ES-I3 (cell line): ENCODE results near the gene DNM2.
A peak's percentile ranks its signal among the peaks of the same experiment; 100 is the strongest.

Experiments used
- H3K36me3 ChIP-seq: 2 replicates; pipeline ENCODE4 v1.6.1; 2013; ENCODE audit warnings: mild to moderate bottlenecking, low read length, control low read depth, moderate library complexity; ENCODE audit not compliant: insufficient read depth
- H3K4me1 ChIP-seq: 2 replicates; pipeline ENCODE4 v1.6.1; 2013; ENCODE audit warnings: mild to moderate bottlenecking, control low read depth, low read length; ENCODE audit not compliant: insufficient read depth
- H3K9ac ChIP-seq: 2 replicates; pipeline ENCODE4 v1.6.1; 2013; ENCODE audit warnings: low read depth, mild to moderate bottlenecking, low read length, moderate library complexity
- H3K9me3 ChIP-seq: 2 replicates; pipeline ENCODE4 v1.6.1; 2013; ENCODE audit warnings: mild to moderate bottlenecking, low read length, moderate library complexity; ENCODE audit not compliant: control insufficient read depth, insufficient read depth

DNM2 gene

GRCh38 chr19:10823690-10824089 lies 105.8 kb downstream of the DNM2 start:
- Histone ChIP-seq H3K9ac (no peak overlapping the region), H3K9me3 (no peaks in the 10 kb centered on the region), H3K4me1 (no peaks in the 10 kb centered on the region), H3K36me3 (peaks cover 8% of the 10 kb centered on the region)

GRCh38 chr19:10826231-10826630 lies 108.4 kb downstream of the DNM2 start:
- Histone ChIP-seq H3K9ac (no peak overlapping the region), H3K36me3 (peaks cover 8% of the 10 kb centered on the region), H3K9me3 (no peaks in the 10 kb centered on the region), H3K4me1 (no peaks in the 10 kb centered on the region)

GRCh38 chr19:10826846-10827245 lies 109.0 kb downstream of the DNM2 start:
- Histone ChIP-seq H3K4me1 (no peaks in the 10 kb centered on the region), H3K9me3 (no peaks in the 10 kb centered on the region), H3K9ac (no peak overlapping the region), H3K36me3 (peaks cover 8% of the 10 kb centered on the region)

- H3K9ac ChIP-seq = no peak overlapping the region
- no peaks in the 10 kb centered on the region for H3K9me3 ChIP-seq
- peaks cover 5% of the 10 kb centered on the region; the same call in 1 of the 2 replicates for H3K36me3 ChIP-seq
- H3K4me1 ChIP-seq = no peaks in the 10 kb centered on the region
Observed at GRCh38 chr19:10828981-10829821, 111.3 kb downstream of the DNM2 start.

GRCh38 chr19:10829967-10830366 lies 112.1 kb downstream of the DNM2 start:
- Histone ChIP-seq H3K9me3 (no peaks in the 10 kb centered on the region), H3K4me1 (no peaks in the 10 kb centered on the region), H3K9ac (no peak overlapping the region), H3K36me3 (0 out of 2 replicates have a peak, but pooled peaks cover 5% of the 10 kb centered on the region)

- H3K9ac ChIP-seq = no peak overlapping the region
- H3K4me1 ChIP-seq = no peaks in the 10 kb centered on the region
- no peaks in the 10 kb centered on the region for H3K9me3 ChIP-seq
- 0 out of 2 replicates have a peak, but pooled peaks cover 5% of the 10 kb centered on the region for H3K36me3 ChIP-seq
Observed at GRCh38 chr19:10830370-10830769, 112.5 kb downstream of the DNM2 start.

- Histone ChIP-seq H3K4me1 (no peaks in the 10 kb centered on the region), H3K9ac (no peak overlapping the region), H3K9me3 (no peaks in the 10 kb centered on the region), H3K36me3 (no peaks in the 10 kb centered on the region)
Observed at GRCh38 chr19:10830931-10831779, 113.3 kb downstream of the DNM2 start.

- Histone ChIP-seq H3K9ac (no peak overlapping the region), H3K9me3 (peaks cover 7% of the 10 kb centered on the region), H3K36me3 (no peaks in the 10 kb centered on the region), H3K4me1 (no peaks in the 10 kb centered on the region)
Observed at GRCh38 chr19:10831987-10832938, 114.4 kb downstream of the DNM2 start.

GRCh38 chr19:10832939-10833296 lies 115.0 kb downstream of the DNM2 start:
- H3K9ac ChIP-seq = no peak overlapping the region
- H3K9me3 ChIP-seq = peaks cover 7% of the 10 kb centered on the region
- no peaks in the 10 kb centered on the region for H3K36me3 ChIP-seq
- H3K4me1 ChIP-seq = no peaks in the 10 kb centered on the region

GRCh38 chr19:10835089-10835753 lies 117.3 kb downstream of the DNM2 start:
- no peaks in the 10 kb centered on the region for H3K36me3 ChIP-seq
- peak overlapping the region; percentile 58 for H3K9ac ChIP-seq
- H3K9me3 ChIP-seq = peaks cover 7% of the 10 kb centered on the region
- no peaks in the 10 kb centered on the region for H3K4me1 ChIP-seq

- peaks cover 7% of the 10 kb centered on the region for H3K9me3 ChIP-seq
- H3K9ac ChIP-seq = peak within 1 kb of the TSS; percentile 93
- no peaks in the 10 kb centered on the region for H3K4me1 ChIP-seq
- no peaks in the 10 kb centered on the region for H3K36me3 ChIP-seq
Observed at GRCh38 chr19:10835754-10836478, 118.0 kb downstream of the DNM2 start, which contains the start of gene TMED1. TMED1 (minus strand) TSS chr19:10836212; CDS start chr19:10836191, 21 bp downstream.

- no peaks in the 10 kb centered on the region for H3K4me1 ChIP-seq
- H3K36me3 ChIP-seq = no peaks in the 10 kb centered on the region
- H3K9ac ChIP-seq = peak overlapping the region; percentile 93
- H3K9me3 ChIP-seq = peaks cover 7% of the 10 kb centered on the region
Observed at GRCh38 chr19:10836479-10837330, 118.8 kb downstream of the DNM2 start.
